T-helper 22 cell (primary cell): ENCODE data around the gene N4BP3.
A peak's percentile ranks its signal among the peaks of the same experiment; 100 is the strongest.

ENCODE experiments used
- DNase-seq: peaks from one replicate; pipeline ENCODE4 v3.0.0-alpha.2; 2020; ENCODE audit warnings: low read depth

Gene N4BP3

GRCh38 chr5:178103612-178104011, 9.7 kb upstream of the N4BP3 start:
- DNase-seq = no peak

- DNase-seq = no peak
Measured at GRCh38 chr5:178104492-178104891, 8.8 kb upstream of the N4BP3 start.

GRCh38 chr5:178106086-178106485, 7.2 kb upstream of the N4BP3 start:
- no peak for DNase-seq

- no peak for DNase-seq
Measured at GRCh38 chr5:178106556-178107239, 6.6 kb upstream of the N4BP3 start.

GRCh38 chr5:178107756-178108310, 5.5 kb upstream of the N4BP3 start:
- no peak for DNase-seq

- DNase-seq = no peak
Measured at GRCh38 chr5:178108446-178108845, 4.9 kb upstream of the N4BP3 start.

- DNase-seq = no peak
Measured at GRCh38 chr5:178108966-178109365, 4.4 kb upstream of the N4BP3 start.

GRCh38 chr5:178110511-178110910, 2.8 kb upstream of the N4BP3 start:
- no peak for DNase-seq

GRCh38 chr5:178111925-178112324, 1.4 kb upstream of the N4BP3 start:
- no peak for DNase-seq

GRCh38 chr5:178112545-178112944, 787 bp upstream of the N4BP3 start:
- DNase-seq = no peak

- no peak for DNase-seq
Measured at GRCh38 chr5:178113841-178114324, 551 bp downstream of the N4BP3 start.

GRCh38 chr5:178114325-178115135, 1.2 kb downstream of the N4BP3 start:
- no peak for DNase-seq

GRCh38 chr5:178115136-178115813, 1.9 kb downstream of the N4BP3 start:
- DNase-seq = no peak

- no peak for DNase-seq
Measured at GRCh38 chr5:178115814-178116142, 2.4 kb downstream of the N4BP3 start.

GRCh38 chr5:178116143-178116885, 3.0 kb downstream of the N4BP3 start:
- DNase-seq = peak; percentile 70

- no peak for DNase-seq
Measured at GRCh38 chr5:178117923-178118701, 4.8 kb downstream of the N4BP3 start.

GRCh38 chr5:178119915-178120606, 6.7 kb downstream of the N4BP3 start:
- DNase-seq = no peak

GRCh38 chr5:178120607-178121357, 7.5 kb downstream of the N4BP3 start:
- peak; percentile 60 for DNase-seq

- no peak for DNase-seq
Measured at GRCh38 chr5:178121391-178122276, 8.3 kb downstream of the N4BP3 start.
